Gastrocnemius medialis (tissue), 4 donors: ENCODE data around the gene VPS39.

Source experiments
- POLR2A ChIP-seq, 2 donors: fragments of 450-650 bp; IDR thresholded peaks; one replicate each; pipeline ENCODE4 v1.6.1; 2017; ENCODE audit warnings: antibody characterized with exemption in 2 of 2, mild to moderate bottlenecking in 2 of 2, moderate library complexity in 2 of 2
- TF ChIP-seq, protein P1 (sequence below), 5 experiments: fragments of 450-650 bp in 3 of 5; fragments of 200-600 bp in 2 of 5; sonication (generic) in 2 of 5; IDR thresholded peaks in 4 of 5; conservative IDR thresholded peaks in 1 of 5; 1 replicate in 4 of 5; 2 replicates in 1 of 5; pipeline ENCODE4 v1.5.1; 2016 to 2019; ENCODE audit warnings: antibody characterized with exemption in 5 of 5, mild to moderate bottlenecking in 3 of 5, moderate library complexity in 3 of 5

DNA sequence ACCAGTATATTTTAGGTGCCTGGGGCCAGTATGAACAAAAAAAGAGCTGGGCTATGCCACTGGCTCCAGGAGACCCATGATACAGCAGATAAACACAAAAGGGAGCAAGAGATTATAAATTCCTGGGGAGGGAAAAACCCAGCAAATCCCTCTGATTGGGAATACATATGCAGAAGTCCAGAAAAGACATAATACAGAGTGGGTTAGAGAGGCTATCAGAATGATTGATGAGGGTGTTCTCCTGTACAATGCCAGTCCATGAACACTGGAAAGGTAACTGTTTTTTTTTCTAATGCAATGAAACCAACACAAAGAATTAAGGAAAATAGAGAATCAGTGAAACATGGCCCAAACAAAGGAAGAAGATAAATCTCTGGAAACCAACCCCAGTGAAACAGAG, 5.4 kb upstream of the VPS39 start:
- TF ChIP-seq, protein P1, sequence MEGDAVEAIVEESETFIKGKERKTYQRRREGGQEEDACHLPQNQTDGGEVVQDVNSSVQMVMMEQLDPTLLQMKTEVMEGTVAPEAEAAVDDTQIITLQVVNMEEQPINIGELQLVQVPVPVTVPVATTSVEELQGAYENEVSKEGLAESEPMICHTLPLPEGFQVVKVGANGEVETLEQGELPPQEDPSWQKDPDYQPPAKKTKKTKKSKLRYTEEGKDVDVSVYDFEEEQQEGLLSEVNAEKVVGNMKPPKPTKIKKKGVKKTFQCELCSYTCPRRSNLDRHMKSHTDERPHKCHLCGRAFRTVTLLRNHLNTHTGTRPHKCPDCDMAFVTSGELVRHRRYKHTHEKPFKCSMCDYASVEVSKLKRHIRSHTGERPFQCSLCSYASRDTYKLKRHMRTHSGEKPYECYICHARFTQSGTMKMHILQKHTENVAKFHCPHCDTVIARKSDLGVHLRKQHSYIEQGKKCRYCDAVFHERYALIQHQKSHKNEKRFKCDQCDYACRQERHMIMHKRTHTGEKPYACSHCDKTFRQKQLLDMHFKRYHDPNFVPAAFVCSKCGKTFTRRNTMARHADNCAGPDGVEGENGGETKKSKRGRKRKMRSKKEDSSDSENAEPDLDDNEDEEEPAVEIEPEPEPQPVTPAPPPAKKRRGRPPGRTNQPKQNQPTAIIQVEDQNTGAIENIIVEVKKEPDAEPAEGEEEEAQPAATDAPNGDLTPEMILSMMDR (IDR thresholded peaks at IDR 0.05 in 4 of 5, conservative IDR thresholded peaks at IDR 0.05 in 1 of 5) = no peak
- no peak for TF ChIP-seq POLR2A (IDR thresholded peaks at IDR 0.05)
